ENCODE results near the gene TPI1.

- TF ChIP-seq TAF1 (IDR thresholded peaks at IDR 0.05; ENCODE audit: low read depth), result no peak
- no peak for TF ChIP-seq MAX (IDR thresholded peaks at IDR 0.05)
Observed at GRCh38 chr12:6888360-6888759, 21.0 kb downstream of the TPI1 start.
